GM21723 (cell line): ENCODE data around the gene RHBDF2.
"Not testable (repeated sequence)": the region's sequence is repeated elsewhere in the genome, so short reads cannot be mapped to it uniquely, and the experiment has no call there.

Experiments
- ATAC-seq: cut with Tn5 transposase; IDR thresholded peaks from one replicate; pipeline ENCODE4 v1.9.1; 2021; ENCODE audit warnings: mild to moderate bottlenecking, moderate library complexity; ENCODE audit not compliant: unreplicated experiment

Gene RHBDF2

GRCh38 chr17:76525513-76525833 is 24.2 kb upstream of the RHBDF2 start:
- ATAC-seq = not testable (repeated sequence)

DNA sequence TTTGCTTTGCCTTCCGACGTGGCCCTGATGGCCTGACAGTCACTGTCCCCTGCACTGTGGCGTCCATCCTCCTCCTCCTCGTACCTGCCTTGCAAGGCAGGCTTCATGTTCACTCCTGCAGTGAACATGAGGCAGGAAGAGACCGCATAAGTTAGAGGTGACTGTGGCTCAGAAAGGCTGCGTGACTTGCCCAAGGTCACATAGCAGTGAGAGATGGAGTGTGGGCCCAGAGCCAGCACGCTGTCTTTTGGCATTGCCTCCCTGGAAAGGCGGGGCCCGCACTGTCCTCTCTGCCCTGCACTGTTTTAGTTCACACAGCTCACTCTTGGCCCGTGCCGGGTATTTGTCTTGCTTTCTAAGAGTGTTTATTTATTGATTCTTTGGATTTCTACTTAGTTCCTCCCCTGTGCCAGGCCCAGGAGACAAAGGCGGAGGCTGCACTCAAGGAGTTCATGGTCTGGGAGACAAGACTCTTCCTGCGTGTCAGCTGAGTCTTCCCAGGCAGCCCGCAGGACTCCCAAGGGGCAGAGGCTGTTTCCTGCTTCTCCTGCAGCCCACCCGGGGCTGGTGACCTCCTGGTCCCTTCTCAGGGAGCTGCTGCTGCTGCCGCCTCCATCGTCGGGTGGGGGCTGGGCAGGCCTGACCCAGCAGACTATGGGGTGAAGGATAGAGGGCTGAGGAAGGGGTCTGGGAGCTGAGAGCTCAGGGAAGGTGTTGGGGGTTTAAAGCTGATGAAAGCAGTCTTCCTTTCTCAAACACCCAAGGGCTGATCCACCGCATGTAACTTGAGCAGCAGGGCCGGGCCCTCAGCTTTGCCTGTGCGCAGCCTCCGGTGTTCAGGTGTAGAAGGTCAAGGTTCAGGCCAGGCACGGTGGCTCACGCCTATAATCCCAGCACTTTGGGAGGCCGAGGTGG is 23.6 kb upstream of the RHBDF2 start:
- no peak for ATAC-seq

DNA sequence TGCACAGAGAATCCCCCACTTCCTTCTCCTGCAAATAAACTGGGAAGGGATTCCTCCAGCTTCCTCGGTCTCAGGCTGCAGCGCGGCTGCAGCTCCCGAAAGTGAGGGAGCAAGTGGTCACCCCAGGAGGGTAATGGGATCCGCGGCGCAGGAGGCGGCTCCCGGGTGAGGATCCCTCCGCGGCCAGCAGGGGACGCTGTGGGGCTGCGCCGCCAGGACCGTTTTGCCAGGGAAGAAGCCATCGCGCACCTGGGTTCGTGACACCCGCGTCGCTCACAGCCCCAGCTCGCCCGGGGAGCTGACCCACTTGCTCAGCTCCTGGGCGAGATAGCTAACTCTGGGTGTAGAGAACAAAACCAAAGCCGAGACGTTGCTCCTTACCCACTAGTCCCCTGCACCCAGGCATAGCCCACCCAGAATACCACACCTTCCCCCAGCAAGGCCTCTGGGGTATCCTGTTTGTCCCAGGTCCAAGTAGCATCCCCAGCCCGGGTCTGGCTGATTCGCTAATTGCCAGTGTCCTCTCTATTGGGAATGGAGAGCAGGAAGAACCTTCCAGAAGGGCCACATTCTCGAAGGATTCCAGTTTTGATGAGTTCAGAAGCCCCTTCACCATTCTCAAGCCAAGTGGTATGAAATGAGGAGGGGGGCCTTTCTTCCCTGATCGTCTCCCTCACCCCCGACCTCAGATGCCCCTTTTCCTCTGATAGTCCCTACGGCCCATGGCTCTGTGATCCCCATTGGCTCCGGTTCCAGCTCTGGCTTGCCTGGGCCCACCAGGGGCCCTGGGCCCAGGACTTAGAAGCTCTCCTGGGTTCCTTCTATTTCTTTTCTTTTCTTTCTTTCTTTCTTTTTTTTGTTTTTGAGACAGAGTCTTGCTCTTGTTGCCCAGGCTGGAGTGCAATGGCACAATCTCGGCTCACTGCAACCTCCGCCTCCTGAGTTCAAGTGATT is 22.1 kb upstream of the RHBDF2 start:
- peak; percentile 65 for ATAC-seq

DNA sequence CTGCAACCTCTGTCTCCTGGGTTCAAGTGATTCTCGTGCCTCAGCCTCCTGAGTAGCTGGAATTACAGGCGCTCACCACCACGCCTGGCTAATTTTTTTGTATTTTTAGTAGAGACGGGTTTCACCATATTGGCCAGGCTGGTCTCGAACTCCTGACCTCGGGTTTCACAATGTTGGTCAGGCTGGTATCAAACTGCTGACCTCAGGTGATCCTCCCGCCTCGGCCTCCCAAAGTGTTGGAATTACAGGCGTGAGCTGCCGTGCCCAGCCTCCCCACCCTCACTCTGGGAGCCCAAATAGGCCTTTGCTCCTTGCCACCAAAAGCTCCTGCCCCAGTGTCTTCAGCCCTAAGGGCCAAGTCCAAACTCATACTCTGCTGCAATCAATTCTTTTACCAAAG is 20.5 kb upstream of the RHBDF2 start:
- not testable (repeated sequence) for ATAC-seq

GRCh38 chr17:76521262-76521661 is 20.0 kb upstream of the RHBDF2 start:
- no peak for ATAC-seq

DNA sequence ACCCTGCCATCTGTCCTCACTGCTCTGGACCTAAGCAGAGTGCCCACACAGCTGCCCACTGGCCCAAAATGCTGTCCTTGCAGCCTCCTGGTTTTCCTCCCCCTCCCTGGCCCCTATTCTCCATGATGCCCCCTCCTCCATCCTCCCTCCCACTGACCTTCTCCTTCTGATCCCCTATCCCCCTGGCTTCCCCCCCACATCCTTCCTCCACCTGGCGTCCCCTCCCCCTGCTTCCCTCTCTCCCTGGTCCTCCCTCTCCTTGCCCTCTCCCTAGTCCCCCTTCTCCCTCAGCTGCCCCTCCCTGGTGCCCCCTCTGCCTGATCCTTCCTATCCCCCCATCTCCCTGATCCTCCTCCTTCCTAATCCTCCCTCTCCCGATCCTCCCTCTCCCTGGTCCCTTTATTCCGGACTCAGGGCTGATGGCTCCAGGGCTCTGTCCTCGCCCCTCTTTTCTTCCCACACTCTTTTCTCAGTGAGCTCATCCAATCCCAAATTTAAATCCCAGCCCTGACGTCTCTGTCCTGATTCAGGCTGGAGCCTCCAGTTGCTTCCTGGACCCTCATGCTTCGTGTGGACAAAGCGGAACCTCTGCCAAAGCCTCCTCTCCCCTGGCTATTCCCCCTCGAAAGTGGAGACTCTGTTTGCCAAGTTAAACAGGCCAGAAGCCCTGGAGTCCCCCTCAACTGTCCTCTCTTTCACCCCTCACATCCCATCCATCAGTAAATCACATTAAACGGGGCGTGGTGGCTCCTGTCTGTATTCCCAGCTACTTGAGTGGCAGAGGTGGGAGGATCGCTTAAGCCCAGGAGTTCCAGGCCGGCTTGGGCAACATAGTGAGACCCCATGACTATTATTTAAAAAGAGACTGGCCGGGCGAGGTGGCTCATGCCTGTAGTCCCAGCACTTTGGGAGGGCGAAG is 18.1 kb upstream of the RHBDF2 start:
- ATAC-seq = no peak

DNA sequence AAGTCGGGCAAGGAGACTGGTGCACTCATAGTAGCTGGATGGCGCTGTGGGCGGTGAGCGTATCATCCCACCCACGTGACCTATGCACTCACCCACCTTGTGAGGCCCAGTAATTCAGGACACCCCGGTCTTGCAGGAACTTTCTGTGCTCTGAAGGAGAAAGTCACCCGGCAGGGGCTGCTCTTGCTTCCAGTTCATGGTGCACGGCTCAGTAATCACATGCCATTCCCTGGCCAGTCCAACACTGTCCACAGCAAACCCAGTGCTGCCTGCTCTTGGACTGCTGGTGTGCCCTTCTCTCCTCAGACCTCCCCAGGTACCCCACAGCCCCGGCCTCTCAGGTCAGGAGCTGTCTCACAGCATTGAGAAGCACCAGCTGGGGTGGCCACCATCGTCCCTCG is 16.4 kb upstream of the RHBDF2 start:
- no peak for ATAC-seq

DNA sequence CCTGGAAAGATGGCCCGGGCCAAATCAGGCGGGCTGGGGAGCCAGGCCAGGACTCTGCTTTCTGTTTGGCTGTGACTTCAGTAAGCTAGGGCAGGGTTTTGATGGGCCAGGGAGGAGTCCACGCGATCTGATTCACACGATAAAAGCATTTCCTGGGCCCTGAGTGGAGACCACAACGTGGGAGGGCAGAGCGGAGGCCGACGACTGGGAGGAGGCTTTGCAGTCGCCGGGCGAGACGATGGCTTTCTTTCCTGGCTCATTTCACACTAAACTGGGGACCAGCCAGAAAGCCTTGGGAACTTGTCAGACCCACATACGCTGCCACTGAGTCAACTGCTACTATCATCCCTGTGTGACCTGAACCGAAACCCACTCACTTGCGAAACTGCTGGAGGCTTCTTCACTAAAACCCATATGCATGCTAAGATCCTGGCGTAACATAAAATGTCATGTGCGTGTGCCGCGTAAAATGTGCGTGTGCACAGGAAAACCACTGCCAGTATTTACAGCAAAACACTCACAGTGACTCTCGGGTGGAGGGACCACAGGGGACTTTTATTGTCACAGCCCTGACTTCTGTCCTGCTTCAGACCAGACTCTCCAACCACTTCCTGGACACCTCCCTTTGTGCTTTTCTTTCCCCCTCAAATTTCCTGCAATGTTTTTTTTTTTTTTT is 14.2 kb upstream of the RHBDF2 start:
- ATAC-seq = peak; percentile 56

- ATAC-seq = not testable (repeated sequence)
Measured at GRCh38 chr17:76514355-76514754, 13.1 kb upstream of the RHBDF2 start.

DNA sequence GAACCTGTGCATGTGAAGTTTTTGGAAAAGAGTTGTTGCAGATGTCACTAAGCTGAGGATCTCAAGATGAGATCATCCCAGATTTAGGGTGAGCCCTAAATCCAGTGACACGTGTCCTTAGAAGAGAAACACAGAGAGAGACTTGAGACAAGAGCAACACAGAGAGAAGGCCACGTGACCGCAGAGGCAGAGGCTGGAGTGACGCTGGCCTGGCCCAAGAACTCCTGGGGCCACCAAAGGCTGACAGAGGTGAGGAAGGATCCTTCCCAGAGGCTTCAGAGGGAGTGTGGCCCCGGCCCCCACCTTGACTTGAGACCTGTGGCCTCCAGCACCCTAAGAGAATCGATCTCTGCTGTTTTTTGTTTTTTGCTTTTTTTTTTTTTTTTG is 12.1 kb upstream of the RHBDF2 start:
- no peak for ATAC-seq

- ATAC-seq = no peak
Measured at GRCh38 chr17:76512366-76513305, 11.4 kb upstream of the RHBDF2 start.

DNA sequence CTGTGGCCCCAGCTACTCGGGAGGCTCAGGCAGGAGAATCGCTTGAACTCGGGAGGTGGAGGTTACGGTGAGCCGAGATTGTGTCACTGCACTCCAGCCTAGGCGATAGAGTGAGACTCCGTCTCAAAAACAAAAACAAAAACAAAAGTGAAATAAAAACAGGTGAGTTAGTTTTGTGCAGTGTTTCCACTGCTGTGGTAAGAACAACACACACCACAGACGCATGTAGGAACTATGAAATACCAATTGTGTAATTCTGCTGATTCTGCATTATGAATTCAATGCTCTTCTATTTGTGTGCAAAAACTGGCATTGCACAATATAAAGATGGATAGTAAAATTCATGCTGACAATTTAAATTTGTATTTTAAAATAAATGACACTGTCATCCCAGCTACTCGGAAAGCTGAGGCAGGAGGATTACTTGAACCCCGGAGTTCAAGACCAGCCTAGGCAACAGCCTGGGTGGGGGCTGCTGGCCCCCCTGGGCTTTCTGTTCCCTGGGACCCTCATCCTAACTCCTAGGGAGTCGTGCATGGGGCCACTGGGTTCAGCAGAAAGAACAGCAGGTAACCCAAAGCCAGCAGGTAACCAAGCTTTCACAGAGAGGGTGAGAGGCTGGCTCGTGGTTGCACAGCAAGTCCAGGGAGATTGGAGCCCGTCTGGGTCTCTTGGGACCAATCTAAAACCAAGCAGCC is 10.6 kb upstream of the RHBDF2 start:
- no peak for ATAC-seq

- ATAC-seq = no peak
Measured at GRCh38 chr17:76510831-76511244, 9.6 kb upstream of the RHBDF2 start.

DNA sequence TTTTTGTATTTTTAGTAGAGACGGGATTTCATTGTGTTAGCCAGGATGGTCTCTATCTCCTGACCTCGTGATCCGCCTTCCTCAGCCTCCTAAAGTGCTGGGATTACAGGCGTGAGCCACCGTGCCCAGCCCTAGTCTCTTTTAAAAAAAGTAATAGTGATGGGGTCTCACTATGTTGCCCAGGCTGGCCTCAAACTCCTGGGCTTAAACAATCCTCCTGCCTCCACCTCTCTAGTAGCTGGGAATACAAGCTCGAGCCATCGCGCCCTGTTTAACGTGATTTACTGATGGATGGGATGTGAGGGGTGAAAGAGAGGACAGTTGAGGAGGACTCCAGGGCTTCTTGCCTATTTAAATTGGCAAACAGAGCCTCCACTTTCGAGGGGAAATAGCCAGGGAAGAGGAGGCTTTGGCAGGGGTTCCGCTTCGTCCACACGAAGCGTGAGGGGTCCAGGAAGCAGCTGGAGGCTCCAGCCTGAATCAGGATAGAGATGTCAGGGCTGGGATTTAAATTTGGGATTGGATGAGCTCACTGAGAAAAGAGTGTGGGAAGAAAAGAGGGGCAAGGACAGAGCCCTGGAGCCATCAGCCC is 7.3 kb upstream of the RHBDF2 start:
- ATAC-seq = not testable (repeated sequence)

DNA sequence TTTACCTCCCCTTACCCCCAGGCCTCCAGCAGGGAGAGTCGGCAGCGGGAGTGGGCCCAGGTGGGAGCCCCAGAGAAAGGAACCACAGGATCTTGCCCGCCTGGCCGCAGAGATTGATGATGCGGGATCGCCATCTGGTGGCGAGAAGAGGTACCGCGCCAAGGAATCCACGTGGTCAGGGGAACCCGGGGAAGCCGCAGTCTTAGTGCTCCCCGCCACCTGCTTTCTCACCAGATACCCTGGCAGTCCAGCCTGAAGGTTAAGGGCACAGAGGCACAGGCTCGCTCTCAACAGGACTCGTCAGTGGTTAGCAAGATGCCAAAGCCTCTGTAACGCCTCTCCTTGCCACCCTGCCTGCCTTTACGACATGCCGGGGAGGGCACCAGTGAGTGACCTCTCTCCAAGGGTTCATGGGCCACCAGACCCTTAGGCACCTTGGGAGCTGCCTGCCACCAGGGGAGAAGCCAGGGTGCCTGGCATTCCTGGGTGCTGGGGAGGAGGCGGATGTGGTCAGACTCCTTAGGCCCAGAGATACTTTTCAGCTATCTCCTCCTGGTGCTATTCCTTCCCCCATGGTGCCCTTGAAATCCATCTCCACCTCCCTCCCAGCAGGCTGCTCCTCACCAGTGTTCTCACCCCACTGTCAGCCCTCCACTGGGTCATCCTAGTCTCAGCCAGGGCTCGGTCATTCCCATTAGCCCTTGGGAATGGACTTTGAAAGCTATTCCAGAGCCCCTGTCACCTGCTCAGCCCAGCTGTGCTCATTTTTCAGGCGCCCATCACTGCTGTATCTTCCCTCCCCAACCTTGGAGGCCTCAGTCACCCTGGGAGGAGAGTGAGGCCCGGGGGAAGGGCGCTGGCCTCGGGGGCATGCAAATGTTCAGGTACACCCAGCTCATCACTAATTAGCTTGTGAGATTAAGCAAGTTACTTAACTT is 5.5 kb upstream of the RHBDF2 start:
- peak; percentile 47 for ATAC-seq

GRCh38 chr17:76504117-76504516 is 2.9 kb upstream of the RHBDF2 start:
- ATAC-seq = no peak
